PC-9 (cell line): ENCODE results near the gene NUBP2.

Experiments
- CTCF ChIP-seq: fragments of 200-600 bp; sonication (generic); conservative IDR thresholded peaks from 2 replicates; pipeline ENCODE4 v1.6.1; 2017; ENCODE audit warnings: mixed run types, antibody characterized with exemption, mild to moderate bottlenecking, moderate library complexity
- EZH2 ChIP-seq: fragments of 200-600 bp; sonication (generic); IDR thresholded peaks from 2 replicates; pipeline ENCODE4 v1.8.0; 2017; ENCODE audit warnings: antibody characterized with exemption, low read depth

GRCh38 chr16:1760911-1761310 is 21.8 kb upstream of the NUBP2 start:
- TF ChIP-seq CTCF = no peak
- TF ChIP-seq EZH2 = no peak
